A673 (cell line): Measurements from ENCODE around the gene MAMSTR. TPM values are rescaled to one million over a fixed set of nuclear protein-coding genes. Genes with fewer than 3 reads are reported as not detected.

Experiments
- BruUV-seq: library from RNA; stranded (reverse); fragments of 400-500 nt; replicated peaks from 2 replicates; lab custom pipeline; 2021; lab: Mats Ljungman, UMichigan
- CTCF ChIA-PET: fragments of 300-600 bp; sonication (Branson Sonifier 250); formaldehyde crosslinking; loops from one replicate; lab custom pipeline; 2022; ENCODE audit warnings: antibody characterized with exemption; lab: Charles Lee
- POLR2A ChIA-PET: fragments of 300-600 bp; sonication (Branson Sonifier 250); formaldehyde crosslinking; loops from one replicate; lab custom pipeline; 2022; ENCODE audit warnings: antibody characterized with exemption; ENCODE audit not compliant: low non-redundant PET; lab: Charles Lee
- DNase-seq: peaks from one replicate; pipeline ENCODE4 v3.0.0-alpha.2; 2015; ENCODE audit warnings: low spot score
- H3K27ac ChIP-seq: fragments of 200-600 bp; sonication (generic); 2 replicates; pipeline ENCODE4 v1.5.1; 2016; ENCODE audit warnings: mixed run types, low read depth, mild to moderate bottlenecking, mixed read lengths, antibody characterized with exemption, low read length; ENCODE audit not compliant: poor library complexity, severe bottlenecking
- H3K27me3 ChIP-seq: fragments of 200-600 bp; sonication (generic); replicated peaks from 2 replicates; pipeline ENCODE4 v1.6.1; 2017; ENCODE audit warnings: mixed run types, low read depth, mild to moderate bottlenecking, mixed read lengths, antibody characterized with exemption, low read length; ENCODE audit not compliant: insufficient read depth, poor library complexity
- H3K36me3 ChIP-seq: fragments of 200-600 bp; sonication (generic); 2 replicates; pipeline ENCODE4 v1.6.1; 2016; ENCODE audit warnings: mixed run types, mild to moderate bottlenecking, mixed read lengths, antibody characterized with exemption, low read length; ENCODE audit not compliant: insufficient read depth, poor library complexity, severe bottlenecking
- H3K4me1 ChIP-seq: fragments of 200-600 bp; sonication (generic); 2 replicates; pipeline ENCODE4 v1.6.1; 2017; ENCODE audit warnings: mixed run types, mild to moderate bottlenecking, mixed read lengths, antibody characterized with exemption, low read length; ENCODE audit not compliant: insufficient read depth, poor library complexity, severe bottlenecking
- H3K4me3 ChIP-seq: fragments of 200-600 bp; sonication (generic); 2 replicates; pipeline ENCODE4 v1.5.1; 2016; ENCODE audit warnings: low read depth, mixed run types, mild to moderate bottlenecking, mixed read lengths, low read length; ENCODE audit not compliant: poor library complexity, severe bottlenecking
- H3K9me3 ChIP-seq: fragments of 200-600 bp; sonication (generic); 2 replicates; pipeline ENCODE4 v1.6.1; 2016; ENCODE audit warnings: mixed run types, low read depth, mild to moderate bottlenecking, mixed read lengths, antibody characterized with exemption, low read length; ENCODE audit not compliant: poor library complexity, severe bottlenecking
- EZH2 ChIP-seq: fragments of 200-600 bp; sonication (generic); IDR thresholded peaks from 2 replicates; pipeline ENCODE4 v1.6.1; 2017; ENCODE audit warnings: borderline replicate concordance, low read depth, mild to moderate bottlenecking, mixed read lengths, antibody characterized with exemption, low read length; ENCODE audit not compliant: poor library complexity, severe bottlenecking
- intact Hi-C: fragments of 100-400 bp; cut with micrococcal nuclease; formaldehyde crosslinking; loops from one replicate; pipeline ENCODE4 v1.10.0; 2022; ENCODE audit not compliant: unreplicated experiment
- total RNA-seq: library from RNA; stranded (reverse); gene quantifications from 2 replicates; pipeline ENCODE4 v1.2.3, GENCODE V29; 2021
- TF ChIP-seq, protein P1 (sequence below): fragments of 300-800, 200-600 bp; sonication (generic); conservative IDR thresholded peaks from 2 replicates; pipeline ENCODE4 v1.5.1; 2017; ENCODE audit warnings: low read depth, mild to moderate bottlenecking, antibody characterized with exemption, low read length, moderate library complexity, mixed read lengths

Gene MAMSTR
- total RNA-seq, 1 experiment from 2014 or later = 4.7 TPM

- intact Hi-C loops = no loop called here
- no peaks in the 10 kb centered on the region for H3K9me3 ChIP-seq
- H3K4me3 ChIP-seq = no peak overlapping the region
- H3K27me3 ChIP-seq = no peaks in the 10 kb centered on the region
- no peaks in the 10 kb centered on the region for H3K4me1 ChIP-seq
- ChIA-PET CTCF (no interaction called here), POLR2A (no interaction called here)
- H3K27ac ChIP-seq = no peak overlapping the region
- no peaks in the 10 kb centered on the region for H3K36me3 ChIP-seq
- TF ChIP-seq, protein P1, sequence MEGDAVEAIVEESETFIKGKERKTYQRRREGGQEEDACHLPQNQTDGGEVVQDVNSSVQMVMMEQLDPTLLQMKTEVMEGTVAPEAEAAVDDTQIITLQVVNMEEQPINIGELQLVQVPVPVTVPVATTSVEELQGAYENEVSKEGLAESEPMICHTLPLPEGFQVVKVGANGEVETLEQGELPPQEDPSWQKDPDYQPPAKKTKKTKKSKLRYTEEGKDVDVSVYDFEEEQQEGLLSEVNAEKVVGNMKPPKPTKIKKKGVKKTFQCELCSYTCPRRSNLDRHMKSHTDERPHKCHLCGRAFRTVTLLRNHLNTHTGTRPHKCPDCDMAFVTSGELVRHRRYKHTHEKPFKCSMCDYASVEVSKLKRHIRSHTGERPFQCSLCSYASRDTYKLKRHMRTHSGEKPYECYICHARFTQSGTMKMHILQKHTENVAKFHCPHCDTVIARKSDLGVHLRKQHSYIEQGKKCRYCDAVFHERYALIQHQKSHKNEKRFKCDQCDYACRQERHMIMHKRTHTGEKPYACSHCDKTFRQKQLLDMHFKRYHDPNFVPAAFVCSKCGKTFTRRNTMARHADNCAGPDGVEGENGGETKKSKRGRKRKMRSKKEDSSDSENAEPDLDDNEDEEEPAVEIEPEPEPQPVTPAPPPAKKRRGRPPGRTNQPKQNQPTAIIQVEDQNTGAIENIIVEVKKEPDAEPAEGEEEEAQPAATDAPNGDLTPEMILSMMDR = no peak
- no peak for TF ChIP-seq EZH2
- BruUV-seq = no TSS peak
- DNase-seq = no peak
These were observed 33.9 kb downstream of the MAMSTR start for GRCh38 chr19:48685583-48685982.

DNA sequence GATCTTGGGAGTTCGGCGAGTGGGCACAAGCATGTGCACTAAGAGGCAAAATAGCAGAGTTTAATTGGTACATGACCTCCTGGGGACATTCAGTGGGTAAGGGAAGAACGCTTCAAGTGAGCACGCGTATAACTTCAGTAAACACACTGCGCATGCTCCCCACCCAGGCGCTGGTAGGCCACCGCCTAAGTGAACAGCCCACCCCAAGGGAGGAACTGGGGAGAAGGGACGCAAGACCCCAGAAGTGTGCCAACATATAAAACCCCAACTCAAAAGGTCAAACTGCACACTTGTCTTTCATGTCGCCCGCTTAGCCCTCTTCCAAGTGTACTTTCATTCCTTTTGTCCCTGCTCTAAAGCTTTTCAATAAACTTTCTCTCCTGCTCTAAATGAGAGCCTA, 36.2 kb downstream of the MAMSTR start:
- Histone ChIP-seq H3K9me3 (no peaks in the 10 kb centered on the region), H3K4me1 (no peaks in the 10 kb centered on the region), H3K27ac (no peak overlapping the region), H3K36me3 (no peaks in the 10 kb centered on the region), H3K27me3 (no peaks in the 10 kb centered on the region), H3K4me3 (no peak overlapping the region)
- CTCF ChIA-PET = no interaction called here
- POLR2A ChIA-PET = interaction anchor here (0.6 kb wide), 1 partner anchor 77 kb away, joined by 6 read pairs; no protein-coding TSS in a partner anchor
- no peak for TF ChIP-seq EZH2
- TF ChIP-seq, protein P1 = no peak
- intact Hi-C loops = no loop called here
- DNase-seq = no peak
- BruUV-seq = no TSS peak

- Histone ChIP-seq H3K4me3 (no peak overlapping the region), H3K9me3 (no peaks in the 10 kb centered on the region), H3K4me1 (no peaks in the 10 kb centered on the region), H3K36me3 (no peaks in the 10 kb centered on the region), H3K27ac (no peak overlapping the region), H3K27me3 (no peaks in the 10 kb centered on the region)
- intact Hi-C loops = no loop called here
- DNase-seq = no peak
- no peak for TF ChIP-seq EZH2
- TF ChIP-seq, protein P1 = no peak
- no TSS peak for BruUV-seq
- ChIA-PET POLR2A (no interaction called here), CTCF (no interaction called here)
These were observed 38.4 kb downstream of the MAMSTR start for GRCh38 chr19:48681127-48681470.
